ENCODE data around the gene NR2C2. TPM values are rescaled to one million over a fixed set of nuclear protein-coding genes. Genes with fewer than 3 reads are reported as not detected.

Gene NR2C2
- total and polyA plus RNA-seq, 8 donors, result 5.0 to 73.6 (median 15.5) TPM

GRCh38 chr3:14913926-14914778, 33.2 kb upstream of the NR2C2 start:
- H3K27me3 ChIP-seq, result peaks cover 0 to 6% (median 0%) of the 10 kb centered on the region in 3 donors
- H3K4me1 ChIP-seq, result peaks cover 0 to 10% (median 0%) of the 10 kb centered on the region in 4 donors
- TF ChIP-seq CTCF (IDR thresholded peaks at IDR 0.05) (no peak), EP300 (IDR thresholded peaks at IDR 0.05) (no peak), POLR2A (IDR thresholded peaks at IDR 0.05) (no peak), POLR2AphosphoS5 (IDR thresholded peaks at IDR 0.05) (no peak)
- no peak overlapping the region for H3K27ac ChIP-seq
- DNase-seq, result peak in 1 of 2 donors; percentile 11
- no peak overlapping the region for H3K4me3 ChIP-seq
- 76 to 85% (median 83%) methylated on average over 12 to 14 of the region's 14 CpGs for WGBS, 5 donors
- no peaks in the 10 kb centered on the region for H3K9me3 ChIP-seq
- intact Hi-C loops (cut with DNase I; ENCODE audit: low total_unique reads), result no loop called here
- H3K36me3 ChIP-seq, result peaks cover 0 to 11% (median 5%) of the 10 kb centered on the region in 4 donors

- 60 to 73% (median 69%) methylated on average over 6 of the region's 6 CpGs for WGBS, 5 donors
- H3K27ac ChIP-seq, result no peak overlapping the region
- peaks cover 0 to 6% (median 0%) of the 10 kb centered on the region in 3 donors for H3K27me3 ChIP-seq
- peaks cover 0 to 11% (median 5%) of the 10 kb centered on the region in 4 donors for H3K36me3 ChIP-seq
- peaks cover 0 to 10% (median 0%) of the 10 kb centered on the region in 4 donors for H3K4me1 ChIP-seq
- TF ChIP-seq POLR2A (IDR thresholded peaks at IDR 0.05) (no peak), CTCF (IDR thresholded peaks at IDR 0.05) (no peak), POLR2AphosphoS5 (IDR thresholded peaks at IDR 0.05) (no peak), EP300 (IDR thresholded peaks at IDR 0.05) (no peak)
- no peaks in the 10 kb centered on the region for H3K9me3 ChIP-seq
- peak in 1 of 2 donors; percentile 16 for DNase-seq
- intact Hi-C loops (cut with DNase I; ENCODE audit: low total_unique reads), result no loop called here
- H3K4me3 ChIP-seq, result no peak overlapping the region
These were observed 32.6 kb upstream of the NR2C2 start for GRCh38 chr3:14914779-14915117.

- no peak overlapping the region for H3K27ac ChIP-seq
These were observed 31.7 kb upstream of the NR2C2 start for GRCh38 chr3:14915636-14916222.

More at GRCh38 chr3:14915636-14916222, 31.7 kb upstream of the NR2C2 start:
- peaks cover 0 to 6% (median 0%) of the 10 kb centered on the region in 3 donors for H3K27me3 ChIP-seq
- 64 to 96% (median 84%) methylated on average over 2 to 3 of the region's 3 CpGs for WGBS, 5 donors
- no peak for TF ChIP-seq EP300 (IDR thresholded peaks at IDR 0.05)
- peak in 2 of 7 experiments; percentile 33 to 45 for TF ChIP-seq CTCF (IDR thresholded peaks at IDR 0.05)
- no peak for TF ChIP-seq POLR2AphosphoS5 (IDR thresholded peaks at IDR 0.05)
- no peak for TF ChIP-seq POLR2A (IDR thresholded peaks at IDR 0.05)
- H3K4me3 ChIP-seq, result no peak overlapping the region
- peaks cover 0 to 11% (median 2%) of the 10 kb centered on the region in 4 donors for H3K4me1 ChIP-seq
- intact Hi-C loops (cut with DNase I; ENCODE audit: low total_unique reads), result no loop called here
- H3K36me3 ChIP-seq, result peaks cover 0 to 10% (median 4%) of the 10 kb centered on the region in 4 donors
- DNase-seq, result peak; percentile 1 to 58
- no peaks in the 10 kb centered on the region for H3K9me3 ChIP-seq
